GM19023 (cell line): ENCODE results near the gene NDE1.
"Not testable (repeated sequence)": the region's sequence is repeated elsewhere in the genome, so short reads cannot be mapped to it uniquely, and the experiment has no call there.

Source experiments
- ATAC-seq: cut with Tn5 transposase; IDR thresholded peaks from one replicate; pipeline ENCODE4 v1.9.1; 2021; ENCODE audit warnings: mild to moderate bottlenecking, moderate library complexity; ENCODE audit not compliant: unreplicated experiment

NDE1 gene

GRCh38 chr16:15620611-15621195 is 29.3 kb upstream of the NDE1 start:
- ATAC-seq: no peak

GRCh38 chr16:15621456-15621855 is 28.6 kb upstream of the NDE1 start:
- no peak for ATAC-seq

DNA sequence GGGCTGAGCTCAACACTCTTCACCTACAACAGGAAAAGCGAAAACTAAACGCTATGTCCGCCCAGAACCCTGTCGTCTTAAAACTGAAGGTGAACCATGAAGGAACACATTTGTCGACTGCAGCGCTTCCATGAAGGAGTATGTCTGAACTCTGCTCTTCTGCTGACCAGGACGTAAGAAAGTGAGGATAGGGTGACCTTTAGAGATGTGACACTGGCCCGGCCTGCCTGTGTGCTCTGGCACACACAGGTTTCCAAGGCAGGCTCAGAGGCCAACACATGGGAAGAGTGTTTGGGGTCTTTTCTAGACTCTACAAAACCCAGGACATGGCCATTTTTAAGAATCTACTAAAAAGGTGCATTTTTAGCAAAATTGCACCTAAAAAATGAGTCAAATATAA is 28.2 kb upstream of the NDE1 start:
- ATAC-seq: no peak

DNA sequence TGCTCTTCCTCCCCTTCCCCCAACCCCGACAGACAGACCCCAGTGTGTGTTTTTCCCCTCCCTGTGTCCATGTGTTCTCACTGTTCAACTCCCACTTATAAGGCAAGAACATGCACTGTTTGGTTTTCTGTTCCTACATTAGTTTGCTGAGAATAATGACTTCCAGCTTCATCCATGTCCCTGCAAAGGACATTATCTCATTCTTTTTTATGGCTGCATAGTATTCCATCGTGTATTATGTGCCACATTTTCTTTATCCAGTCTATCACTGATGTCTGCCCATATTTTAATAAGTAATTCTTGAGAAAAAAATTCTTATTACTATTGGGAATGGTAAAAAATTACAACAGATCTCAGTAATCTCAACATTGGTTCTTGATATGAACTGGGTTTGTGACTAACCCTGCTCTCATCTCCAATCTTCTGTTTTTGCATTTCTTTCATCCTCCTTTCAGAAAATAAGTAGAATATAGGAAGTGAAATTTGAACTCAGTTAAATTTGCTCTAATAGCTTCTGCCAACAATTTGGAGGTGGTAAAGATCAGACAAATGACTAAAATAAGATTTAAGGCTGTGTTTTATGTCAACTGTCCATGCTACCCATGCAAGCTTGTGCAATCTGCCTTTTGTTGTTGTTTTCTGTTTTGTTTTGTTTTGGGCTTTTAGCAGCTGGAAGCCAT is 18.2 kb upstream of the NDE1 start:
- no peak for ATAC-seq

DNA sequence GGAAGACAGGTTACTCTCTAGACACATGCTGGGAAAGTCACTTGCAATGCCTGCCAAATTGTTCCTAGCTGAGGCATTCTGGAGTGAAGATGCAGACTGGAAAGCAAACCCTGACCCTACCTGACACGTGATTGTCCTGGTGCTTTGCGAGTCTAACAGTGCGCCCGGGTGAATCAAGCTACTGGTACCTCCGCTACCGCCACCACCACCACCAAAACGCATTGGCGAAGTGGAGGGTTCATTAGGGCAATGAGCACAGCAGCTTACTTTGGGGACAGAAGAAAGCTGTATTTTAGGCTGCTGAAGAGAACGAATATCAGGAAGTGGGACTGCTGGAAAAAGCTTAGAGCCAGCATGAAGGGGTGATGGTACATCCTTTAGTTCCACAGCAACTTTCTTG is 14.1 kb upstream of the NDE1 start:
- no peak for ATAC-seq

GRCh38 chr16:15636392-15636873 is 13.6 kb upstream of the NDE1 start:
- no peak for ATAC-seq

- no peak for ATAC-seq
Measured at GRCh38 chr16:15639061-15639568, 10.9 kb upstream of the NDE1 start.

DNA sequence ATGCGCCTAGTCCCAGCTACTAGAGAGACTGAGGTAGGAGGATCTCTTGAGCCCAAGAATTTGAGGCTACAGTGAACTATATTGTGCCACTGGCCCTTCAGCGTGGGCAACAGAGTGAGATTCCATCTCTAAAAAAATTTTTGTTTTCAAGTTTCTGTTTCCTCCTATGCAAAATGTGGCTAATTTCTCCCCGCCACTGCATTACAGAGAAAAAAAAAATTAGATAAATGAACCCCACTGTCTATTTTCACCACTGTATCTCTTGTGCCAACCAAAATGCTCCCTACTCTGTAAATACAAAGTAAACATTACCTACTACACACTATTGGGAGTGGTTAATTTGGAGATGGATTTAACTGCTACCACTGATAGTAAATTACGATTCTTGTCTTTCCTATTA is 9.1 kb upstream of the NDE1 start:
- ATAC-seq: no peak

DNA sequence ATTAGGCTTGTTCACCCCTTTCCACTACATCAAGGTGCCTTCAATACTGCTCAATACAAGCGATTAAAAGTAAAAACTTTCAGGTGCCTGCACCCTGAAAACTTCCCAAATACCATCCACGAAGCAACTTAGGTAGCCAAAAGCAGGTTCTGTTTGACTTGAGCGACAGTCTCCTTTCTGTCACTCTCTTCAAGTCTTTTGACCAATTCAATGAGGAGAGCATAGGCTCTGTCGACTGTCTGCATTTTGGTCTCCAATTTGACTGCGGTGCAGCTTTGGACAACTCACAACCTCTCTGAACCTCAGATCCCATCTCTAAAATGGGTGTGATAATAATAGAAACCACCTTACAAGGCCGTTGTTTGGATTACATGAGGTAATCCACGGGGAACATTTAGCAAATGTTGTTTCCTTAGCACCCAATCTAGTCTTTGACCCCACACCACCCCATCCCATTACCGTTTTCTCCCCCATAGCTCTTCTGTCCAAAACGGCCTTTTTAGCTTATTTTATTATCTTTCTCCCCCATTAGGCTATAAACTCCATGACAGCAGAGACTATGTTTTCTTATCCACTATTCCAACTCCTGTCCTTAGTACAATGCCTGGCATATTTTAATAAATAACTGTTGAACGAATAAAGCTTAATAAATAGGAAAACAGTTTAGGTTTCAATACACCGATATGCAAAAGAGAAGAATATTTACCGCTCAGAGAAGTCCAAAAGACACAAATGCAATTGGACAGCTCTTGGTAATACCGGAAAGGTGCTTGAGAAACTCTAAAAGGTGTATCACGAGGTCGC is 8.1 kb upstream of the NDE1 start:
- ATAC-seq: no peak

DNA sequence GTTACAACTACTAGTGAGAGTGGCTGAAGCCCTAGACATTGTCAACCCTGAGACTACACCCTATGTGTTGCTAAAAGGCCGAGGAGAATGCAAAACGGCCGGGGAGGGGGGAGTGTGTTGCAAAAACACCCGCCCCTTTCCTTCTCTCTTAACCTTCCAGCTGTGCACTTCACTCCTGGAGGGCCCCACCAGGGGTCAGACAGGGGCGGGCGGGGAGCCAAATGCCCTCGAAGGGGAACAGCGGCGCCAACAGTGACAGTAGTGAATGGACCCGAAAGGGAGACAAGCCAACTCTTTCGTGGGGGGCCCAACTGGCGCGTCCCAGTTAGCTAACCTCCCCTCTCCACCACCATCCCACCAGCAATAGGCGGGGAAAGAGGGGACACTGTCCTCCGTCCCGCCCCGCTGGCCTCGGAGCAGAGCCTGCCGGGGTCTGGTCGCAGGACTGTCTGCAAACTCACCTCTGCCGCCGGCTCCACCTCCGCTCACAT is 7.4 kb upstream of the NDE1 start:
- peak; percentile 61 for ATAC-seq

DNA sequence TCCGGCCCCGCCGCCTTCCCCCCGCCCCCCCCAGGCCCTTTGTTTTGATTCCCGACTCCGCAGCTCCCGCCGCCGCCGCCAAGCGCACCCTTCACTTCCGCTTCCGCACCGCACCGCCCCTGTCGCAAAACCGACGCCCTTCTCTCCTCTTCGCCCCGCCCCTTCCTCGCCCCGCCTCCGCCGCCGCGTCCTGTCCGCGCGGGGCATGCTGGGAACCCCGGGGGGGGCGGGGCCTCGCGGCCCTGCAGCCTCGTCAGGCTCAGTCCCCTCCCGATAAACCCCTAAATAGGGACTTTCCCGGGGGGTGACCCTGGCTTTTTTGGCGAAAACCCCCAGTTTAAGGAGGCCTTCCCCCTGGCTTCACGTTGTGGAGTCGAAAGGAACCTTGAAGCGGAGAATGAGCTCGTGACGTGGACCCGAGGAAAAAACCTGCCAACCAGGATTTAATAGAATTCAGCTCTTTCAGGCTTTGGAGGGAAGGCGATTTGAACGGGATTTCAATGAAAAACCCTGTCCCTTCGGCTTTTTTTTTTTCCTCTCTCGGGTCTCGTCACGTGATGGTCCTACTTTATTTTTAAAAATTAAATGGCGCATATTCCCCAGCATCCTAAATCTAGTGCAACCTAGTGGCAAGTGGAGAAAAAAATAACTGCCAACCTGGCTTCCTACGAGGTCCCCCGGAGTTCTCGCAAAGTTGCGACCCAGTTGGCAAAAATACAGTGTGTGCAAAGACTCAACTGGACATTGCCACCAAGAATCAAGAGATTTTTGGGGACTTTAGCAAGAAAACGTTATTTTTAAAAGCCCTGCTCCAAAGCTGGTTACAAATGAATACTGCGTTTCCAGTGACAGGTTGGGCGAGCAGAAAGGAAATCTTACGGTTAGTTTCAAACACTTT is 6.7 kb upstream of the NDE1 start, which contains the start of gene MARF1:
MARF1 (minus strand) TSS at position 107 of the 898 bp plus-strand sequence. CDS start 3,921 bp downstream, outside the sequence.
- peak; percentile 60 for ATAC-seq

DNA sequence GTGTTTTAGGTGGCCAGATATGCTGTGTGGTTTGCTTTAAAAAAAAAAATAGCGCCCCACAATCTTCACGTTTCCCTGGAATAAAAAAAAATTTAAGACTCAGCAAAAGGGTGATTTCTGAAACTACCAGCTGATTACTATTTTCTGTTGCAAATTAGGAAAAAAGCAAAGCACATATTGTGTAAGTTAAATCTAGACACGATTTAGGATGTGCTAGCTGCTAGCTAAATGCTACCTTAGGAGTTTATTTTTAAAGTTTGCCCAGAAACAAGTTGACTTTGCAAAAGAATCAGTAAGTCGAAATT is 6.1 kb upstream of the NDE1 start:
- no peak for ATAC-seq

- ATAC-seq: no peak
Measured at GRCh38 chr16:15644267-15644961, 5.6 kb upstream of the NDE1 start.

DNA sequence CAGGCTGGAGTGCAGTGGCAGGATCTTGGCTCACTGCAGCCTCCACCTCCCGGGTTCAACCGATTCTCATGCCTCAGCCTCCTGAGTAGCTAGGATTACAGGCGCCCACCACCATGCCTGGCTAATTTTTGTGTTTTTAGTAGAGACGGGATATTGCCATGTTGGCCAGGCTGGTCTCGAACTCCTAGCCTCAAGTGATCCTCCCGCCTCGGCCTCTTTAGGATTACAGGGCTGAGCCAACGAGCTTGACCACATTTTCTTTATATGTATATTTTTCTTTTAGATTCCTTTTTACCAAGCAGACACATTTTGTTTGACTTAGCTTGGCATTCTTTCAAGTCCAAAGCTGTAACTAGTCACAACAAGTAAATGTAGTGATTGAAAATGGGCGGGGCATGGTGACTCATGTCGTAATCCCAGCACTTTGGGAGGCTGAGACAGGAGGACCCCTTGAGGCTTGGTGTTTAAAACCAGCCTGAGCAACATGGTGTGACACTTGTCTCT is 5.0 kb upstream of the NDE1 start:
- not testable (repeated sequence) for ATAC-seq

- ATAC-seq: not testable (repeated sequence)
Measured at GRCh38 chr16:15646557-15647293, 3.3 kb upstream of the NDE1 start.

DNA sequence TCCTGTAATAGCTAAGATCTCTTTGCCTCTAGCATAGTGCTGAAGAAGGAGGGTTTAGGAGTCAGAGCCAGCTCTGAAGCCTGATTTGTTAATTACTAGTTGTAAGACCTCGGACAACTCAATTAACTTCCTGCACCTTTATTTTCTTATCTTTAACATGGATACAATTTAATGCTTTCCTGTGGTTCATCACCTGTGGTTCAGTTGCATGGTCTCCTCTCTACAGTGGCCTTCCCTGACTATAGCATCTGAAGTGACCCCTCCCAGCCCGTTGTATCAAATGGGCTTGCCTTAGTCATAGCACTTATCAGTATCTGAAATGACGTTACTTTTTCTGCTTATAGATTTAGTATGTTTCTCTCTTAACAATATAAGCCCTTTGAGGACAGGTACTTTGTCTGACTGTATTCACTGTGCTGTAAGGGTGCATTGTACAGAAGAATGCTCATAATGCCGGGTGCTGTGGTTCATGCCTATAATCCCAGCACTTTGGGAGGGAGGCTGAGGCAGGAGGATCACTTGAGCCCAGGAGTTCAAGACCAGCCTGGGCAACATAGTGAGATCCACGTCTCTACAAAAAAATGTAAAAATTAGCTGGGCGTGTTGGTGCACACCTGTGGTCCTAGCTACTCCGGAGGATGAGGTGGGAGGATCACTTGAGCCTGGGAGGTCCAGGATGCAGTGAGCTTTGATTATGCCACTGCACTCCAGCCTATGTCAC is 2.6 kb upstream of the NDE1 start:
- no peak for ATAC-seq

GRCh38 chr16:15648135-15648730 is 1.8 kb upstream of the NDE1 start:
- ATAC-seq: no peak

- not testable (repeated sequence) for ATAC-seq
Measured at GRCh38 chr16:15649311-15649710, 734 bp upstream of the NDE1 start.
